ENCODE measurements around the gene CDC73.
"Not testable (repeated sequence)": the region's sequence is repeated elsewhere in the genome, so short reads cannot be mapped to it uniquely, and the experiment has no call there.

The CDC73 gene

GRCh38 chr1:193259636-193260035 lies 137.8 kb downstream of the CDC73 start:
- H3K27ac ChIP-seq (ENCODE audit: low read depth, low read length, severe bottlenecking), result no peak overlapping the region
- no peaks in the 10 kb centered on the region for H3K9me3 ChIP-seq (ENCODE audit: control insufficient read depth, low read length)
- no CpG with 5 or more reads among the region's 2 CpGs for WGBS, 2 experiments (ENCODE audit: insufficient coverage in 2 of 2)
- no peak overlapping the region for H3K4me3 ChIP-seq (ENCODE audit: extremely low read depth, insufficient read depth, low read length, poor library complexity, severe bottlenecking)
- H3K36me3 ChIP-seq (ENCODE audit: control insufficient read depth, insufficient read depth, low read length), result peaks cover 22% of the 10 kb centered on the region
- H3K4me1 ChIP-seq (ENCODE audit: control insufficient read depth, insufficient read depth, low read length, poor library complexity, severe bottlenecking), result no peaks in the 10 kb centered on the region

GRCh38 chr1:193260056-193260745 lies 138.4 kb downstream of the CDC73 start:
- Histone ChIP-seq H3K4me1 (ENCODE audit: control insufficient read depth, insufficient read depth, low read length, poor library complexity, severe bottlenecking) (no peaks in the 10 kb centered on the region), H3K27ac (ENCODE audit: low read depth, low read length, severe bottlenecking) (no peak overlapping the region), H3K36me3 (ENCODE audit: control insufficient read depth, insufficient read depth, low read length) (peaks cover 22% of the 10 kb centered on the region), H3K4me3 (ENCODE audit: extremely low read depth, insufficient read depth, low read length, poor library complexity, severe bottlenecking) (no peak overlapping the region), H3K9me3 (ENCODE audit: control insufficient read depth, low read length) (no peaks in the 10 kb centered on the region)
- WGBS, 2 experiments (ENCODE audit: insufficient coverage in 2 of 2), result 83 to 95% methylated on average over 3 of the region's 4 CpGs

- no peaks in the 10 kb centered on the region for H3K4me1 ChIP-seq (ENCODE audit: control insufficient read depth, insufficient read depth, low read length, poor library complexity, severe bottlenecking)
- no peak overlapping the region for H3K27ac ChIP-seq (ENCODE audit: low read depth, low read length, severe bottlenecking)
- no peak overlapping the region for H3K4me3 ChIP-seq (ENCODE audit: extremely low read depth, insufficient read depth, low read length, poor library complexity, severe bottlenecking)
- H3K36me3 ChIP-seq (ENCODE audit: control insufficient read depth, insufficient read depth, low read length), result peaks cover 22% of the 10 kb centered on the region
- no peaks in the 10 kb centered on the region for H3K9me3 ChIP-seq (ENCODE audit: control insufficient read depth, low read length)
Observed at GRCh38 chr1:193260896-193261295, 139.1 kb downstream of the CDC73 start.

- 100% methylated on average over 1 to 2 of the region's 3 CpGs for WGBS, 2 experiments (ENCODE audit: insufficient coverage in 2 of 2)
- Histone ChIP-seq H3K27ac (ENCODE audit: low read depth, low read length, severe bottlenecking) (no peak overlapping the region), H3K36me3 (ENCODE audit: control insufficient read depth, insufficient read depth, low read length) (peaks cover 22% of the 10 kb centered on the region), H3K4me3 (ENCODE audit: extremely low read depth, insufficient read depth, low read length, poor library complexity, severe bottlenecking) (no peak overlapping the region), H3K9me3 (ENCODE audit: control insufficient read depth, low read length) (no peaks in the 10 kb centered on the region), H3K4me1 (ENCODE audit: control insufficient read depth, insufficient read depth, low read length, poor library complexity, severe bottlenecking) (no peaks in the 10 kb centered on the region)
Observed at GRCh38 chr1:193262661-193263060, 140.8 kb downstream of the CDC73 start.

GRCh38 chr1:193264313-193265065 lies 142.7 kb downstream of the CDC73 start:
- Histone ChIP-seq H3K4me3 (ENCODE audit: extremely low read depth, insufficient read depth, low read length, poor library complexity, severe bottlenecking) (no peak overlapping the region), H3K36me3 (ENCODE audit: control insufficient read depth, insufficient read depth, low read length) (peaks cover 17% of the 10 kb centered on the region), H3K9me3 (ENCODE audit: control insufficient read depth, low read length) (no peaks in the 10 kb centered on the region), H3K27ac (ENCODE audit: low read depth, low read length, severe bottlenecking) (no peak overlapping the region), H3K4me1 (ENCODE audit: control insufficient read depth, insufficient read depth, low read length, poor library complexity, severe bottlenecking) (no peaks in the 10 kb centered on the region)
- 80 to 82% methylated on average over 1 to 3 of the region's 4 CpGs for WGBS, 2 experiments (ENCODE audit: insufficient coverage in 2 of 2)

GRCh38 chr1:193265716-193266115 lies 143.9 kb downstream of the CDC73 start:
- Histone ChIP-seq H3K4me1 (ENCODE audit: control insufficient read depth, insufficient read depth, low read length, poor library complexity, severe bottlenecking) (no peaks in the 10 kb centered on the region), H3K4me3 (ENCODE audit: extremely low read depth, insufficient read depth, low read length, poor library complexity, severe bottlenecking) (no peak overlapping the region), H3K27ac (ENCODE audit: low read depth, low read length, severe bottlenecking) (no peak overlapping the region), H3K36me3 (ENCODE audit: control insufficient read depth, insufficient read depth, low read length) (peaks cover 10% of the 10 kb centered on the region), H3K9me3 (ENCODE audit: control insufficient read depth, low read length) (no peaks in the 10 kb centered on the region)
- WGBS, 2 experiments (ENCODE audit: insufficient coverage in 2 of 2), result no CpG with 5 or more reads among the region's 1 CpG

- H3K27ac ChIP-seq (ENCODE audit: low read depth, low read length, severe bottlenecking); H3K4me3 ChIP-seq (ENCODE audit: extremely low read depth, insufficient read depth, low read length, poor library complexity, severe bottlenecking); H3K9me3 ChIP-seq (ENCODE audit: control insufficient read depth, low read length); H3K4me1 ChIP-seq (ENCODE audit: control insufficient read depth, insufficient read depth, low read length, poor library complexity, severe bottlenecking); H3K36me3 ChIP-seq (ENCODE audit: control insufficient read depth, insufficient read depth, low read length): not testable (repeated sequence)
- WGBS, 2 experiments (ENCODE audit: insufficient coverage in 2 of 2), result 96 to 97% methylated on average over 5 of the region's 7 CpGs
Observed at GRCh38 chr1:193266794-193267193, 145.0 kb downstream of the CDC73 start.

GRCh38 chr1:193270996-193271395 lies 149.2 kb downstream of the CDC73 start:
- Histone ChIP-seq H3K36me3 (ENCODE audit: control insufficient read depth, insufficient read depth, low read length) (peaks cover 7% of the 10 kb centered on the region), H3K9me3 (ENCODE audit: control insufficient read depth, low read length) (no peaks in the 10 kb centered on the region), H3K27ac (ENCODE audit: low read depth, low read length, severe bottlenecking) (no peak overlapping the region), H3K4me3 (ENCODE audit: extremely low read depth, insufficient read depth, low read length, poor library complexity, severe bottlenecking) (no peak overlapping the region), H3K4me1 (ENCODE audit: control insufficient read depth, insufficient read depth, low read length, poor library complexity, severe bottlenecking) (no peaks in the 10 kb centered on the region)
- 80% methylated on average over 1 of the region's 2 CpGs; no CpG with 5 or more reads in 1 of the 2 experiments for WGBS, 2 experiments (ENCODE audit: insufficient coverage in 2 of 2)

- Histone ChIP-seq H3K4me3 (ENCODE audit: extremely low read depth, insufficient read depth, low read length, poor library complexity, severe bottlenecking) (no peak overlapping the region), H3K4me1 (ENCODE audit: control insufficient read depth, insufficient read depth, low read length, poor library complexity, severe bottlenecking) (no peaks in the 10 kb centered on the region), H3K27ac (ENCODE audit: low read depth, low read length, severe bottlenecking) (no peak overlapping the region), H3K36me3 (ENCODE audit: control insufficient read depth, insufficient read depth, low read length) (peaks cover 7% of the 10 kb centered on the region), H3K9me3 (ENCODE audit: control insufficient read depth, low read length) (no peaks in the 10 kb centered on the region)
- 91 to 92% methylated on average over 5 of the region's 5 CpGs for WGBS, 2 experiments (ENCODE audit: insufficient coverage in 2 of 2)
Observed at GRCh38 chr1:193275773-193276172, 153.9 kb downstream of the CDC73 start.

- Histone ChIP-seq H3K9me3 (ENCODE audit: control insufficient read depth, low read length) (no peaks in the 10 kb centered on the region), H3K4me3 (ENCODE audit: extremely low read depth, insufficient read depth, low read length, poor library complexity, severe bottlenecking) (no peak overlapping the region), H3K27ac (ENCODE audit: low read depth, low read length, severe bottlenecking) (no peak overlapping the region), H3K36me3 (ENCODE audit: control insufficient read depth, insufficient read depth, low read length) (peaks cover 5% of the 10 kb centered on the region), H3K4me1 (ENCODE audit: control insufficient read depth, insufficient read depth, low read length, poor library complexity, severe bottlenecking) (no peaks in the 10 kb centered on the region)
- no CpG with 5 or more reads among the region's 2 CpGs for WGBS, 2 experiments (ENCODE audit: insufficient coverage in 2 of 2)
Observed at GRCh38 chr1:193278968-193279367, 157.1 kb downstream of the CDC73 start.

GRCh38 chr1:193281894-193282293 lies 160.1 kb downstream of the CDC73 start:
- H3K4me3 ChIP-seq (ENCODE audit: extremely low read depth, insufficient read depth, low read length, poor library complexity, severe bottlenecking), result no peak overlapping the region
- no CpG with 5 or more reads among the region's 1 CpG for WGBS, 2 experiments (ENCODE audit: insufficient coverage in 2 of 2)
- H3K4me1 ChIP-seq (ENCODE audit: control insufficient read depth, insufficient read depth, low read length, poor library complexity, severe bottlenecking), result no peaks in the 10 kb centered on the region
- no peak overlapping the region for H3K27ac ChIP-seq (ENCODE audit: low read depth, low read length, severe bottlenecking)
- no peaks in the 10 kb centered on the region for H3K36me3 ChIP-seq (ENCODE audit: control insufficient read depth, insufficient read depth, low read length)
- no peaks in the 10 kb centered on the region for H3K9me3 ChIP-seq (ENCODE audit: control insufficient read depth, low read length)

Measured in mesodermal cell (in vitro differentiated cells).